HepG2 (cell line): ENCODE measurements around the gene KAZALD1. TPM values are rescaled to one million over a fixed set of nuclear protein-coding genes. Genes with fewer than 3 reads are reported as not detected.

Source experiments
- CEBPZ ChIP-seq: IDR thresholded peaks from 2 replicates; pipeline ENCODE4 v1.6.1; 2012; ENCODE audit warnings: low read length, improper control_type of control experiment
- CREB1 ChIP-seq, 2 experiments: fragments of 450-650 bp in 1 of 2; IDR thresholded peaks; 2 replicates each; pipeline ENCODE4 v1.6.1; 2016 to 2017; ENCODE audit warnings: control low read depth in 1 of 2, mild to moderate bottlenecking in 1 of 2, missing compliant biosample characterization in 1 of 2, missing genetic modification characterization in 1 of 2
- HDAC2 ChIP-seq: sonication (generic); formaldehyde crosslinking; IDR thresholded peaks from 2 replicates; pipeline ENCODE4 v1.4.0; 2020; ENCODE audit warnings: missing genetic modification reagents
- KLF12 ChIP-seq: sonication (generic); formaldehyde crosslinking; IDR thresholded peaks from 2 replicates; pipeline ENCODE4 v1.4.0; 2020; ENCODE audit warnings: missing genetic modification reagents, borderline replicate concordance
- MEF2D ChIP-seq: sonication (generic); formaldehyde crosslinking; IDR thresholded peaks from 2 replicates; pipeline ENCODE4 v1.5.1; 2020; ENCODE audit warnings: mild to moderate bottlenecking, missing genetic modification reagents
- RFX3 ChIP-seq: IDR thresholded peaks from 2 replicates; pipeline ENCODE4 v1.6.1; 2016; ENCODE audit warnings: missing biosample characterization, missing genetic modification reagents
- SALL1 ChIP-seq: sonication (generic); formaldehyde crosslinking; IDR thresholded peaks from 2 replicates; pipeline ENCODE4 v1.8.0; 2022; ENCODE audit warnings: mild to moderate bottlenecking, missing genetic modification reagents
- ZBTB2 ChIP-seq: sonication (generic); formaldehyde crosslinking; IDR thresholded peaks from 2 replicates; pipeline ENCODE4 v1.8.0; 2022; ENCODE audit warnings: low read depth, missing genetic modification reagents
- ZNF121 ChIP-seq: sonication (generic); formaldehyde crosslinking; IDR thresholded peaks from 2 replicates; pipeline ENCODE4 v1.5.0; 2020; ENCODE audit warnings: mild to moderate bottlenecking, missing genetic modification reagents
- ZNF407 ChIP-seq: sonication (generic); formaldehyde crosslinking; IDR thresholded peaks from one replicate; pipeline ENCODE4 v1.5.1; 2020; ENCODE audit warnings: mild to moderate bottlenecking, missing genetic modification reagents; ENCODE audit errors: not compliant biosample characterization
- ZNF567 ChIP-seq: sonication (generic); formaldehyde crosslinking; IDR thresholded peaks from 2 replicates; pipeline ENCODE4 v1.8.1; 2023; ENCODE audit warnings: mild to moderate bottlenecking, missing genetic modification reagents, borderline replicate concordance
- ZNF704 ChIP-seq: sonication (generic); formaldehyde crosslinking; IDR thresholded peaks from 2 replicates; pipeline ENCODE4 v1.8.1; 2023; ENCODE audit warnings: mild to moderate bottlenecking, inconsistent platforms, moderate library complexity, missing genetic modification reagents, borderline replicate concordance
- ZNF768 ChIP-seq: sonication (generic); formaldehyde crosslinking; IDR thresholded peaks from 2 replicates; pipeline ENCODE4 v1.4.0; 2020; ENCODE audit warnings: missing genetic modification reagents
- polyA plus RNA-seq, 8 experiments: library from polyadenylated mRNA; depleted of rRNA in 3 of 8; stranded (reverse) in 7 of 8; unstranded in 1 of 8; fragments of >200 nt; fragmentation: Illumina TruSeq in 4 of 8; extraction: Trizol in 4 of 8; gene quantifications; 2 replicates each; pipeline versions ENCODE4 v1.2.1 to v1.2.3, GENCODE V29; 2011 to 2016; ENCODE audit warnings: low read depth in 4 of 8, missing spikeins in 1 of 8, mixed read lengths in 1 of 8; ENCODE audit not compliant: insufficient read depth in 1 of 8
- total RNA-seq, 5 experiments: library from RNA; depleted of rRNA; stranded (reverse); fragments of >200 nt; fragmentation: Illumina TruSeq; extraction: Trizol; gene quantifications; 2 replicates each; pipeline ENCODE4 v1.2.3, GENCODE V29; 2016; ENCODE audit warnings: low read depth in 1 of 5

Gene KAZALD1
- total and polyA plus RNA-seq, 2 of the 13 experiments (the other 11 are each of a cell fraction or from before 2014, with no cell fraction given): 16.7 to 27.7 TPM

GRCh38 chr10:101042667-101043362, 19.0 kb upstream of the KAZALD1 start (continued):
- TF ChIP-seq ZNF704 (CRISPR knock-in tag): no peak
- TF ChIP-seq RFX3 (CRISPR knock-in tag): peak; percentile 75
- peak; percentile 84 for TF ChIP-seq ZBTB2 (CRISPR knock-in tag)
- TF ChIP-seq ZNF567: no peak
- no peak for TF ChIP-seq CREB1 (IDR thresholded peaks at IDR 0.05)
- peak; percentile 70; the same call in 1 of the 2 replicates for TF ChIP-seq CREB1 (CRISPR knock-in tag; IDR thresholded peaks at IDR 0.05)
- TF ChIP-seq KLF12 (CRISPR knock-in tag): no peak
- TF ChIP-seq HDAC2 (CRISPR knock-in tag): 0 out of 2 replicates have a peak, but pooled peaks have one; percentile 23
- no peak for TF ChIP-seq ZNF121 (CRISPR knock-in tag)
- no peak for TF ChIP-seq ZNF407
- TF ChIP-seq ZNF768 (CRISPR knock-in tag): peak; percentile 44; the same call in 1 of the 2 replicates
- peak; percentile 33; the same call in 1 of the 2 replicates for TF ChIP-seq SALL1 (CRISPR knock-in tag)
- 0 out of 2 replicates have a peak, but pooled peaks have one; percentile 27 for TF ChIP-seq MEF2D (CRISPR knock-in tag)
- no peak for TF ChIP-seq CEBPZ
